ENCODE results near the gene FAM50B.

- TF ChIP-seq CTCF (IDR thresholded peaks at IDR 0.05) (no peak), EZH2 (IDR thresholded peaks at IDR 0.05; ENCODE audit: borderline replicate concordance, insufficient read depth, low read depth, low read length, poor library complexity, severe bottlenecking) (no peak)
Measured at GRCh38 chr6:3871939-3872338, 22.8 kb downstream of the FAM50B start.

Measured in B cell (primary cell).